ENCODE data around the gene DCST2.

DCST2 gene

DNA sequence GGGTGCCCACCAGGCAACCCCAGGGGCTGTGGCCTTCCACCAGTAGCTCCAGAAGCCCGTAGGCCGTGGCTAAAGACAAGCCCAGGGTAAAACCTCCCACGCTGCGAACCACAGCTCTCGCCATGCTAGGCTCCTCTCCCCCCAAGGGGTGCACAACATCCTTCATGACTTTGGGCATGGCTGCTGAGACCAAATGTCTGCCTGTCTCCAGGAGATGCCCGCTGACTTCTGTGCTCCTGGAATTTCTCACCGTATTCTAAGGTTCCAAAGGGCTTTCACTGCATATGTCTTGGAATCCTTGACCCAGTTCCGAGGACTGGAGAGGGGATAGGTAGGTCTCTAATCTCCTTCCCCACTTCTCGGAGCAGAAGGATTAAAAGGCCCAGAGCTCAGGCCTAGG lies at the start of gene DCST2, which contains the start of gene DCST1:
TSS of gene DCST2 (minus strand) at position 258 of the 400 bp plus-strand sequence. CDS start at position 178, 80 bp downstream.
TSS of gene DCST1 (plus strand) at position 301 of the 400 bp plus-strand sequence. CDS start 213 bp downstream, outside the sequence.
- DNase-seq = no peak

DNA sequence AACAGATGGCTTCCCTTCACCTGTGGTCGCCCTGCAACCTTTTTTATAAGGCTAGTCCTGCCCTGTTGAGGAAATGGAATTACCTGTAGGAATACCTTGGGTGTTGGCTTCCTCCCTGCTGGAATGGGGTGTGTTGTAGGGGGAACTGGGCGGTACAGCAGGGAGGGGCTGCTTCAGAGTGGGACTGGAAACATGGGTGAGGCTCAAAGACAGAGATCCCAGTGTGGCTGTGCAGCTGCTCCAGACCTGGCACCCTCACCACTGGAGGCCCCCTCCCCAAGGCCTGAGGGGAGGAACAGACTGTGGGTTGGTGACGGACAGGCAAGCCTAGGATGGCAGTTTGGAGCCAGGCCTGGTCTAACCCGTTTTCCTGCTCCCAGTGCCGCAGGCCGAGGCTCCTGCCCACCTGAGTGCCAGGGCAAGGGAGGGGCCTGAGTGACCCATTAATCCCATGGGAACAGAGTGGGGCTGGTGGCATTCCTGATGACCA lies 49.5 kb upstream of the DCST2 start:
- no peak for DNase-seq

DNA sequence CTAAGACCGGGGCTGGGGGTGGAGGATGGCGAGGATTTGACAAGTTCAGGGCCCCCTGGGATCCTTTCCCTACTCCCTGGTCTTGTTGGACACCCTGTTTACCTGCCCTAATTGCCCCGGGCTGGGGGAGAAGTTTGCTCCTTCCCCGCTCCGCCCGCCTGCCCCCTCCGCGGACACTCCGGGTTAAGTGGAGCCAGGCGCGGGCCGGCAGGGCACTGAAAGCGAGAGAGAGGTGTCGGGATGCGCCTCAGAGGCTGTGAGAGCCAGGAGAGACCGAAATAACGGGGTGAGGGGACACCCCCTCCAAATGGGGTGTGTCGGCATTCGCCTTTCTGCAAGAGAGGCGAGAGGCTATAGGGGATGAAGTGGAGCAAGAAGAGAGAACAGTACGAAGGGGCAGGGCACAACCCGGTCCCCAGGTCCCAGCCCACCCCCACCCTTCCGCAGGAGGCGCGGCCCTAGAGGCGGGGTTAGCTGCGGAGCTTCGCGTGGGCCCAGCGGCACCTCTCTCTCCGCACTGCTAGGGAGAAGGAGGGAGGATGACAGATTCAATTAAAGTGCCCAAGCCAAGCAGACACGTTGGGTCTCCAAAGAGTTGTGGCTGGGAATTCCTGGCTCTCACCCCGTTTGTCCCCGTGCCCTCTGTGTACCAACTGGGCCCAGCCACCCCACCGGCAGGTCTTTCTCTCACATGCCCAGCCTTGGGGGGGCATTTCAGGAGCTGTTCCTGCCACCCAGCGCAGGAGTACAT lies 48.9 kb upstream of the DCST2 start:
- no peak for DNase-seq

DNA sequence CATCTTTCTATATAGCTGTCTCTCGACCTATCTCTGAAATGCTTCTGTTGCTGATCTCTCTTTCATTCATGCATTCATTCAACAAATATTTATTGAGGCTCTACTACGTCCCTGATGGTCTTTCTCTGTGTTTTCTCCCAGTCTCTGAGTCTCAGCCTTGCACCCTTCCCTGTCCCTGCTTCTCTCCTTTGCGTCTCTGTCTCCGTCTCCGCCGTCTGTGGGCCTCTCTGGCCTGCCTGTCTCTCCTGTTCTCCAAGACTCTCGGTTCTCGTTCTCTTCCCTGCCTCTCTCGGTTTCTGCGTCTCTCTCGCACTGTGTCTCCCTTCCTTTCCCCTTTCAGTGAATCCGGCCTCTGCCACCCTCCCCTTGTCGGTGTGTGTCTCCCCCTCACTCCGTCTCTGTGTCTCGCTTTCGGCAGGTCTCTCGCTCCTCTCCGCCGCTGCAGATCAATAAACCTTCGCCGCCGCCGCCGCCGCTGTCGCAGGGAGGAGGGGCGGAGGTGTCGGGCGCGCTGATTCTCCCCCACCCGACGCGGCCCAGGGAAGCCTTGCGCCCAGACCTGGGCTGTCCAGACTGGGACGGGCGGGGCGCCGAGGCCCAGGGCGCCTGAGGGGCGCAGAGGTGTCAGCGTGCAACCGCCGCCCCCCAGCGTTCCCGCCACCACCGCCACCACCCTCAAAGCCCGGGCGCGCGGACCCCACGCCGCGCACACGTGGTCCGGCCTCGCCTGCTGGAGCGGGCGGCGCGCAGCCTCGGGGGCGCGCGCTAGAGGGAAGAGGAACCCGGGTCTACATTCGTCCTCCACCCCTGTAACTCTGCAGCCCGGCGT lies 48.1 kb upstream of the DCST2 start:
- DNase-seq = no peak

DNA sequence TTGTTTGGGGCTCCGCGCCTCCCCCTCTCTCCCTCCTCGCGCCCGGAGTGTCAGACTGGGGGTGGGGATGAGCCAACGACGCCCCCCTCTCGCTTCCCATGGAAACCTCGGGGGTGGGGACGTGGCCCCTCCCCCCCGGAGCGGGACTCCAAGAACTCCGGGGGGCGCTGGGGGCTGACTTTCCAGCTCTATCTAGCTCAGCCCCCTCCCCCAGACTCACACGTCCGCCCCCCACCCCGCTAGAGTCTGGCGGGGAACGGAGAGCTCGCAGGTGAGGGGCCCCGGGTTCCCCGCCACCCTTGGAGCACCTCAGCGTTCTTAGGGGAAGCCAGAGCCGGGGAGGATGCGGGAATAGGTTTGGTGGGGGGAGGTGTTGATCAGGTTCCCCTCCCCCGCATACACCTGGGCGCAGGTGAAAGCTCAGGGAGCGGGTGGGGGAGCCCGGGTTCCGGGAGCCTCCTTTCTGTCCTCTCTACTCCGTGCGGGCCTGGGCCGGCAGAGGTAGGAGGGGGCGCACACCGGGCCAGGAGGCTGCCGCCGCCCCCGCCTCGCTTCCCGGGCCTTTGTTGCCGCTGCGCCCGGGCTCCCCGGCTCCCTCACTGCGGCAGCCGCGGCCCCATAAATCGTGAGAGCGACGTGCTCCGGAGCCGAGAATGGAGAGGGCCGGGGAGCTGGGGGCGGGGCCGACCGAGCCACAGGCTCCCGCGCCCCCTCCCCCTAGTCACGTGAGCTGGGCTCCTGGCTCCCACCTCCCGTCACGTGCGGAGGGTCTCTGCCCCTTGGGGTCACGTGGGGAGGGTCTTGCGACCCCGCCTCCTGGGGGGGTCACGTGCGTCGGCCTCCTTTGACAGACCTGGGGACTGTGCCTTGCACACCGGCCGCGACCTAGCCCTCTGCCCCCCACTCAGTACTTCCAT lies 47.0 kb upstream of the DCST2 start:
- no peak for DNase-seq

DNA sequence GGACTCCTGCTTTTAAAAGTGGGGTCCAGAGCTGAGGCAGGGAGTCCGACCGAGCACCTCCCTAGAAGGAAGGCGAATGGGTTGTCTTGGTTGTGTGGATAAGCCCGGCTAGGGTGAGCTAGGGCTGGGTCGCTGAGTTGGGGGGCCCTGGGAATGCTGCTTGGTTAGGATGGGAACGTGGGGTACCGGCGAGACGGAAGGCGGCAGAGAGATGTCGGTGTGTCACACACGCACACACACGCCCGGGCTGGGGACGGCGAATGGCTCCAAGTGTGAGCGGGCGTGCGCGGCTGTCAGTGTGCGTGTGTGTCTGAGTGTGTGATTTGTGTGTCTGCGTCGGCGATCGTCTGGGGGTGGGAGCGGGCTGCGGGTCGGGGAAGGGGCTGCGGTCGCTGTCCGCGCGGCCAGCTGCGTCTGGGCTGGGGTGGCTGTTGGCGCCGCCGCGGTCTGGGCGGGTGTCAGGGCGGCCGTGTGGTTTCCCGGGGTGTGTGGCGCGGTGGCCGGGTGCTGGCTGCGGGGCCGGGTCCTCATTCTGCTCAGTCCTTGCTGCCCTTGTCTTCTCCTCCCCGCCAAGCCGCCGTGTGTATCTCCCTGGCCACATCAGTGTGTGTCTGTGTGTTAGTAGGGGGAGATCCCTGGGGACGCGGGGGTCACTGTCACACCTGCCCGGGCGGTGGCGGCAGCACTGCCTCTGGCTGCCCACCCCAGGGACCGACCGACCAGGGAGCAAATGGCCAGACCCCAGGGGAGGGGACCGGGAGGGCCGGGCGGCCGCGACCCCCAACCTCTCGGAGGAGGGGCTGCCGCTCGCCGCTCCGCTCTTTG lies 46.1 kb upstream of the DCST2 start:
- no peak for DNase-seq

DNA sequence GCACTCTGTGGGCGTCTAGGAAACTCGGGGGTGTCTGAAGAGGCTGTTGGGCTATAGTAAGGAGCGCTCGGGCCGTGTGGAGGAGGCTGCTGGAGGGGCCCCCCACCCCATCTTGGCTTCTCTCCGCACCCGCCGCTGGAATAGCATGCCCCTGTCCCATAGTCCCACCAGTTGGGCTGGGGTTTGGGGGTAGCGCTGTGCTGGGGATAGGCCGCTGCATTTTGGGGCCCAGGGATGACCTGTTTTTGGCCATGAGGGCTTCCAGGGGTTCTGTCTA lies 45.6 kb upstream of the DCST2 start:
- DNase-seq = no peak

DNA sequence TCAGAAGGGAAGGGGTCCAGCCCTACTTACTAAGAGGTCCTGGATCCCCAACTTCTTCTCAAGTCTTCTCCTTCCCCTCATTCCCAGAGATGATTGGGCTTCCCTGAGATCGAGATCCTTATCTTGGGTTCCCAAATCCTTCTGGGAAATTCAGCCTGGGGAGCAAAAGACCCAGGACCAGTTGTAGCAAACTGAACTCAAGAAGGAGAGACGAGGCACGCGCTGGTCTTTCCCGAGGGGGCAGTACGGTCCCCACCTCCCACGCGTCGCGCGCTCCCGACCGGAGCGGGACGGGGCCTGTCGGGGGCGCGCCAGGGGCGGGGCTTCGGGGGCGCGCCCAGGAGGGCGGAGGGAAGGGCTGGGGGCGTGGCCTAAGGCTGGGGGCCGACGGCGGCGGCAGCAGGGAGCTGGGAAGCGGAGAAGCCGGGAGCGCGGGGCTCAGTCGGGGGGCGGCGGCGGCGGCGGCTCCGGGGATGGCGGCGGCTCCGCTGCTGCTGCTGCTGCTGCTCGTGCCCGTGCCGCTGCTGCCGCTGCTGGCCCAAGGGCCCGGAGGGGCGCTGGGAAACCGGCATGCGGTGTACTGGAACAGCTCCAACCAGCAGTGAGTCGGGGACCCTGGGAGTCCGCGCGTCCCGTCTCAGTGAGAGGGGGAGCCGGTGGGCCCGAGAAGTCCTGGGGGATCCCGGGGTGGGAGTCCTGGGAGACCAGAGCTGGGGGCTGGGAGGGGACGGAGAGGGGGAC lies 45.1 kb upstream of the DCST2 start, which contains the start of gene EFNA3:
TSS of gene EFNA3 (plus strand) at position 369 of the 741 bp plus-strand sequence. CDS start at position 474, 105 bp downstream.
- DNase-seq = no peak

DNA sequence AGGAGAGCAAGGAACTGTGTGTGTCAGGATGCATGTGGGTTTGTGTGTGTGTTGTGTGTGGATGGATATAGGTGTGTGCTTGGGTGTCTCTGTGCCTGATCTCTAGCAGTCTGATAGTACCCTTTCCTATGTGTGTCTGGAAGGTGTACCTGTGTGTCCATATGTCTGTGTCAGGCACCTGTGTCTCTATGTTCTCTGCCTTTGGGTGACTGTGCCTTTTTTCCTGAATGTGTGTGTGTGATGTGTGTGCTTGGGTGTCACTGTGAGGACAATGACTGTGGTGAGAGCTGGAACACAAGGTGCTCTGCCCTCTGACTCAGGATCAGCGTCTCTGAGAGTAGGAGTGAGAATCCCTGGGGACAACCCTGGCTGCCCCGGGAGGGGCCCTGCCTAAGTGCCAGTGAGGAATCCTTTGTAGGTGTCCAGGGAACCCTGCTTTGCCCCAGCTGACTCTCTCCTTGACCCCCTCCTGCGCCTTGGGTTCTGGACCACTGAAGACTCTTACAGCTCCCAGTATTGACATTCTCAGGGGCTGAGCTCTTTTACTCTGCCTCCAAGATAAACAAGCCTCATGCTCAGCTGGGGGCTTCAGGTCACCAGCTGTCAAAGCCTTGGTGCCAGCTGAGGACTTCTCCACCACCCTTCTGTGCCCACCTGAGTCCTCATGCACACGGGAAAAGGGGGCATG lies 44.3 kb upstream of the DCST2 start:
- DNase-seq = no peak

DNA sequence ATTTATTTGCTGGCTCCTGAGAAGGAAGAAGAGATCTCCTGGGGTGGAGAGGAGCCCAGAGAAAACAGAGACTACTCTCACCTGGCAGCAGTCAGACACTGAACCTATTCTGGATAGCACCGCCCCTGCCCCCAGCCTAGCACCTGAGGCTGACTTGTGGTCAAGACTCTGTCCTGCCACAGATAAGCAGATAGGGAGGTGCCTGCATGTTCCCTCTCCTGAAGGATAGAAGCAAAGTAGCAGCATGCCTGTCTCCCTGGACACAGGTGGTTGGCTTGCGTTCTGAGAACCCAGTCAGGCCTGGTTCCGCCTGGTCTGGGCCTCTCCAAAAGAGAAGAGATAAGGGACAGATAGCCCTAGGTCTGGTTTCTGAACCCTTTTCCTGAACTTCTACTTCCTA lies 43.8 kb upstream of the DCST2 start:
- DNase-seq = no peak

DNA sequence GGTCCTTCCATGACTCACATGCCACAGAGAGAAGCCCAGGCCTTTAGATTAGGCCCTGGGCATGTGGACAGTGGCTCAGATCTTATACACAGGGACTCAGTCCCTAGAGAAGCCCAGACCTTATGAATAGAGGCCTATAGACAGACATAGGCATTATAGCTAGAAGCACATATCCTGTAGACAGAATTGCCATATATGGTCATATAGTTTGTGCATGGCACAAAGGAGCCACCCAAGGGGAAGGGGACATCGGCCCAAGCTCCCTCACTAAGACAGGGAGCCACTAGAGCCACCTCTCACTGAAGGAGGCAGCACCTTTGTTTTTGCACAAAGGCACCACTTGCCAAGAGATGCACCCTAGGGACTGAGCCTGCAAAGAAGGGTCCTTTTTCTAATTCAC lies 42.8 kb upstream of the DCST2 start:
- DNase-seq = no peak

DNA sequence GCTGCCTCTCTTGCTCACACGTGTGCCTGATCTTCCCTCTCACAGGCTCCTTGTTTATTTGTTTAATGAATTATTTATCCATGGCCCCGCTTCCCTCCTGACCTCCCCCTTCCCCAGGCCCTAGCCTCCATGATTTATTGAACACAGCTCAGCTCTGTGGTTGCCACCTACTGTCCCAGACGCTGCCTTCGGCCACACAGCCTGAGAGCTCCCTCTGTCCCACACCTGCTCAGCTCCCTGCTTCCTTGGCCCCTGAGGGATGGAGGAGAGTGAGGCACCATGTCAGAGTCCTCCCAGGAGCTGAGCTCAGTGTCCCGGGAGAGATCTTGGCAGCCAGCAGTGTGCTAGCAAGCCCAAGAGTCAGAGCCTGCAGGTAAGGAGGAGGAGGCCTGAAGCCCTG lies 42.0 kb upstream of the DCST2 start:
- no peak for DNase-seq

DNA sequence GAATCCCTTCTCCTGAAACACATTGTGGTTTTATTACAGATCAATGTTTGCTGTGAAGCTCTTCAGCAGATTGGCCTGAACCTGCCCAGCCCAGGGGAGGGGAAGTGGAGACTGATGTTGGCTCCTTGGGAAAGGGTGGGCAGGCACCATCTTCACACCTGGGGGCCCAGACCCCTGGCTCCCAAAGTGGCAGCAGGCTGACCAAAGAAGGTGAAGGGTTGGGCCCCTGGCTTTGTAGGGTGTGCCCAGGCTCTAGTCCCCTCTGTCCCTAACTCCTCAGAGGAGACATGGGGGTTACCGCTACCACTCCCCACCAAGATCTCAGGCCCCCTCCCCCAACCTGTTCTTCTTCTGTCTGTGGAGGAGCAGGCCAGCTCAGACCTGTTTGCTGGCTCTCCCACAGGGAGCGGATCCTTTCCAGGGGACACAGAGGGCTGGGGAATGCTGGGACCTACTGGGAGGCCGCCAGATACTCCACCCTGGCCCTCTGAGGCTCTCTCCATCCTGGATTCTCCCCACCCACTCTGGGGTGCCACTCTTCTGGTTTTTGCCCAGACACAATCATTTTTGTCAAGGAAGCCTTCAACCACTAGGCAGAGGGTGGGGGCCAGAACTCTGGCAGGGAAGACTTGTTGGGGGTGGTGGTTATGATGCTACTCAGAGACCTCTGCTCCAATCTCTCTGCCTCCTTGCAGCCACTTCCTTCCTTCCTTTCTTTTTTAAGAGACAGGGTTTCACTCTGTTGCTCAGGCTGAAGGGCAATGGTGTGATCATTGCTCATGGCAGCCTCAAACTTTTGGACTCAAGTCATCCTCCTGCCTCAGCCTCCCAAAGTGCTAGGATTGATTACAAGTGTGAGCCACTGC lies 40.0 kb upstream of the DCST2 start:
- peak in 1 of 2 donors; percentile 66 for DNase-seq

DNA sequence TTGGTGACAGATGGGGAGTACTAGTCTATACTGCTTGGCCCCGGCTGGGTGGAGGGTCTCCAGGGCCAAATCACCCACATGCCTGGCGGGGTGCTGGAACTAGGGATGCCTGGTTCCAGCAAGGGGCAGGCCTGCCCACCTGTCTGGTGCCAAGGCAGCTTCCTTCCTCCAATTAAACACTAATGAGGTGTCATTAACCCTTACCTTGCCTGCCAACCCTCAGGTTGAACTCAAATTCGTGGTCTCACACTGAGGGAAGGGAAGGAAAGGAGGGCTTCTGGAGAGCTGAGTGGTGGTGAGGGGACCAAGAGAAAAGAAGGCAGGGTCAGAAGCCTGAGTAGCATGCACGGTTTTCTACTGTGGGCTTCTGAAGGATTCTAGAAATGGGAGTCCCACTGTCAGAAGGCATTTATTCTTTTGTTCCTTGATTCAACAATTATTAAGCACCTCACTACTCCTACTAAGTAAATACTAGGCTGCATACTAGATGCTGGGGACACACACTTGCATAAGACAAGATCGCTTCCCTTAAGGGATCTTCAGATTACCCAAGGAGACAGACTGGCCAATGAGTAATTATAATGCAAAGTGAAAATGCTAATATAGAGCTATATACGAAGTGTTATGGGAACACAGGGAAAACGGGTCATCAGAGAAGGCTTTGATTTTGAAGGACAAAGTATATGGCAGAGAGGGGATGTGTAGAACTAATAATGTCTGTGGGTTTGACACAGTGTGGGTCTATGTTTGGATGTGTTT lies 39.1 kb upstream of the DCST2 start:
- DNase-seq = no peak

DNA sequence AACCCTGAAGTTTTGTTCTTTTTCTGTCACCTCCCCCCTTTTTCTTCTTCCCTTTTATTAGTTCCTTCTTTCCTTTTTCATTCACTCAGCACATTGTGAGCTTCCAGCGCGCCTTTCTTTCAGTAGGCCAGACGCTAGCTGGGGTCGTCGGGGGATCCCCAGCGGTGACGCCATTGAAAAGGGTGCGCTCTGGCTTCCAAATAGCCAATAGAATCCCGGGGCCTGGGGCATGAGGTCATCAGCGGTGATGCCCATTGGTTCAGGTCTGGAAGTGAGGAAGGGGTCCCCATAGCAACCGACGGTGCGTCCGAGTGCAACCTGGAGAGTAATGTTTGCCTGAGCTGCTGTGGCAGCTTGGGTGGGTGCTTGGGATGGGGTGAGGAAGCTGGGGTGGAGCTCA lies 38.1 kb upstream of the DCST2 start:
- no peak for DNase-seq

DNA sequence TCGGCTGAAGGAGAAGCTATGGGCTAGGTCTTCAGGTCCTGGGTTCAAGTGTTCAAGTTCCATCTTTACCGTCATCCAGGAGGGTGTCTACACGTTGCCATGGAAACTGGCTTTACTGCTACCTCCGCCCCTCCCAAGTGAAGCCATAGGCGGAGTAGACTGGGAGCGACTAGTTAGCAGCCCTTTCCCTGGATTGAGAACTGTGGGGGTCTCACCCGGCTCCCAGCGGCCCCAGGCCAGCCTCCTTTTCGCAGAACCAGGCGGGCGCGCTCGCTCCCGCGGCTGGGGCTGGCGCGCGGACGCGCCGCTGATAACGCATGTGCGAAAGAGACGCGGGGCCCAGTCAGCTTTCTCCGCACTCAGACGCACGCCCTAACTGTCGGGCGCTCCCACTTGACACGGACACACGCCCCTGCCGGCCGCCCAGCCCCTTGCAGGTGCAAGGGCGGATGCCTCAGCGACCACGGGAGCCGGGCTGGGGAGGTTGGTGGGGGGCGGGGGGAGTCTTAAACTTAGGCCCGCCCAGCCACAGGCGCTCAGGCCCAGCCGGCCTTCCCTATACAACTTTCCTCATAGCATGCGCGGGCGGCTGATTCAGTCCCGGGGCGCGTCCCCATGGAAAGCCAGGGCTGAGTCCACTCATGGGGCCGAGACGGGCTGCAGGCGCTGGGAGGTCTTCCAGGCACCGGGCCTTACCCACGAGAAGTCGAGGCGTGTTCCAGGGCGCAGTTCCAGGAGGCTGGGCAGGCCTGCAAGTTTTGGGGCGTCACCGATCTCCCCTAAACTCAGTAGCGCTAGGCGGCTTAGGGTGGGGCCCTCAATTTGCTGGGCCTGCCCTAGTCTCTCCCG lies 37.4 kb upstream of the DCST2 start:
- peak; percentile 34 to 35 for DNase-seq

DNA sequence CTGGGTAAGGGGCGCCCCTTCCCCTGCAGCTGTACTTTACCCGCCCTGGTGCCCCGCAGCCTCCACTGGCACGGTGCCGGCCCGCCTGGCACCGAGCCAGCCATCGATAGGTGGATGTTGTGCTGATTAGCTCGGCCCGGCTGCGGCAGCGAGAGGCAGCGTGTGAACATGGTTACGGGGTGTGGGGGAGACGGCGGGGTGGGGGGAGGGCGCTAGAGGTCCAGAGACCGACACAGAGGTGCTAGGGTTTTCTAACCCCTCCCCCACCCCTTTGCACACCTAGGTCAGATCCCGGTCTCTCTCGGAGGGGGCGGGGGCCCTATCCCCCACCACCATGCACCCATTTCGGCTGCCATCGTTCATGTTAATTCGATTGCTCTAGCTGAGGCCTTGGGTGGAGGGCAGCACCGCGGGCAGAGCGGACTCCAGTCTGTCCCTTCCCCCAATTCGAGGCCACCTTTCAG lies 36.6 kb upstream of the DCST2 start:
- no peak for DNase-seq
